SK-N-SH treated with all-trans-retinoic acid at 6 μM for 48 hours (cell line): ENCODE results near the gene ARID3A.

Experiments used
- ATAC-seq: fragments of 200-7000 bp; cut with Tn5 transposase; 3 replicates; pipeline ENCODE4 v1.9.1; 2020; ENCODE audit warnings: mild to moderate bottlenecking, moderate library complexity
- ARNTL ChIP-seq: fragments of 450-650 bp; formaldehyde crosslinking; IDR thresholded peaks from 2 replicates; pipeline ENCODE4 v1.5.0; 2020; ENCODE audit warnings: low read depth, mild to moderate bottlenecking, moderate library complexity, borderline replicate concordance
- BACH2 ChIP-seq: fragments of 250-450 bp; sonication (Bioruptor Pico); IDR thresholded peaks from 2 replicates; pipeline ENCODE4 v1.9.0; 2021; ENCODE audit warnings: mild to moderate bottlenecking, borderline replicate concordance
- CREB5 ChIP-seq: fragments of 250-450 bp; sonication (Bioruptor Pico); IDR thresholded peaks from 2 replicates; pipeline ENCODE4 v1.5.1; 2020; ENCODE audit warnings: low read depth, mild to moderate bottlenecking, moderate library complexity
- CSDC2 ChIP-seq: fragments of 250-450 bp; sonication (Bioruptor Pico); IDR thresholded peaks from 2 replicates; pipeline ENCODE4 v1.5.0; 2020; ENCODE audit warnings: mild to moderate bottlenecking, moderate library complexity
- ESRRG ChIP-seq: fragments of 250-450 bp; sonication (Bioruptor Pico); IDR thresholded peaks from 2 replicates; pipeline ENCODE4 v1.6.1; 2021; ENCODE audit warnings: mild to moderate bottlenecking
- GLIS3 ChIP-seq: fragments of 250-450 bp; sonication (Bioruptor Pico); IDR thresholded peaks from 2 replicates; pipeline ENCODE4 v1.5.0; 2020; ENCODE audit warnings: mild to moderate bottlenecking, moderate library complexity
- ISL1 ChIP-seq: fragments of 250-450 bp; sonication (Bioruptor Pico); IDR thresholded peaks from 2 replicates; pipeline ENCODE4 v2.1.2; 2022; ENCODE audit warnings: mild to moderate bottlenecking, moderate library complexity
- PATZ1 ChIP-seq: fragments of 250-450 bp; sonication (Bioruptor Pico); IDR thresholded peaks from 2 replicates; pipeline ENCODE4 v1.8.0; 2020; ENCODE audit warnings: mild to moderate bottlenecking, moderate library complexity, borderline replicate concordance
- POU6F1 ChIP-seq: fragments of 250-450 bp; sonication (Bioruptor Pico); IDR thresholded peaks from 2 replicates; pipeline ENCODE4 v1.8.0; 2021; ENCODE audit warnings: low read depth, mild to moderate bottlenecking, moderate library complexity, borderline replicate concordance
- PPARA ChIP-seq: fragments of 250-450 bp; sonication (Bioruptor Pico); IDR thresholded peaks from 2 replicates; pipeline ENCODE4 v1.5.0; 2020; ENCODE audit warnings: mild to moderate bottlenecking, borderline replicate concordance
- RARB ChIP-seq: fragments of 250-450 bp; sonication (Bioruptor Pico); IDR thresholded peaks from 2 replicates; pipeline ENCODE4 v1.8.0; 2021; ENCODE audit warnings: mild to moderate bottlenecking, moderate library complexity
- SNAI2 ChIP-seq: fragments of 250-450 bp; sonication (Bioruptor Pico); IDR thresholded peaks from 2 replicates; pipeline ENCODE4 v1.5.0; 2020; ENCODE audit warnings: mild to moderate bottlenecking, moderate library complexity
- TCF4 ChIP-seq: fragments of 250-450 bp; sonication (Bioruptor Pico); IDR thresholded peaks from 2 replicates; pipeline ENCODE4 v1.8.0; 2021; ENCODE audit warnings: mild to moderate bottlenecking, moderate library complexity, borderline replicate concordance
- TOX ChIP-seq: fragments of 250-450 bp; sonication (Bioruptor Pico); IDR thresholded peaks from 2 replicates; pipeline ENCODE4 v1.8.0; 2021; ENCODE audit warnings: mild to moderate bottlenecking, moderate library complexity, borderline replicate concordance
- TSHZ2 ChIP-seq: fragments of 250-450 bp; sonication (Bioruptor Pico); IDR thresholded peaks from 2 replicates; pipeline ENCODE4 v1.5.0; 2020; ENCODE audit warnings: mild to moderate bottlenecking, moderate library complexity
- ZFP3 ChIP-seq: fragments of 250-450 bp; sonication (Bioruptor Pico); IDR thresholded peaks from 2 replicates; pipeline ENCODE4 v1.5.0; 2020; ENCODE audit warnings: mild to moderate bottlenecking, moderate library complexity
- ZNF565 ChIP-seq: fragments of 450-650 bp; formaldehyde crosslinking; conservative IDR thresholded peaks from 2 replicates; pipeline ENCODE4 v1.5.0; 2020; ENCODE audit warnings: low read depth, mild to moderate bottlenecking, moderate library complexity
- ZNF70 ChIP-seq: fragments of 450-650 bp; formaldehyde crosslinking; IDR thresholded peaks from 2 replicates; pipeline ENCODE4 v1.5.0; 2020; ENCODE audit warnings: mild to moderate bottlenecking, moderate library complexity

The ARID3A gene

GRCh38 chr19:892243-892893 lies 33.5 kb upstream of the ARID3A start:
- TF ChIP-seq ZFP3 (CRISPR knock-in tag) (no peak), SNAI2 (CRISPR knock-in tag) (no peak), TOX (CRISPR knock-in tag) (no peak), BACH2 (CRISPR knock-in tag) (no peak), PPARA (CRISPR knock-in tag) (no peak), ZNF70 (no peak), RARB (CRISPR knock-in tag) (no peak), CREB5 (no peak), POU6F1 (CRISPR knock-in tag) (no peak), CSDC2 (CRISPR knock-in tag) (no peak), ISL1 (CRISPR knock-in tag) (no peak), TCF4 (CRISPR knock-in tag) (no peak), TSHZ2 (CRISPR knock-in tag) (no peak)
- ATAC-seq, result no peak; the same call in 2 of the 3 replicates

- ATAC-seq, result peak; percentile 95
- TF ChIP-seq TCF4 (CRISPR knock-in tag), result no peak
- no peak for TF ChIP-seq ZNF565 (CRISPR knock-in tag)
- TF ChIP-seq ARNTL (CRISPR knock-in tag), result no peak
- TF ChIP-seq RARB (CRISPR knock-in tag), result no peak
- no peak for TF ChIP-seq PPARA (CRISPR knock-in tag)
- TF ChIP-seq TSHZ2 (CRISPR knock-in tag), result no peak
- no peak for TF ChIP-seq PATZ1
- TF ChIP-seq BACH2 (CRISPR knock-in tag), result no peak
- TF ChIP-seq ZNF70, result no peak
- no peak for TF ChIP-seq ZFP3 (CRISPR knock-in tag)
- no peak for TF ChIP-seq CSDC2 (CRISPR knock-in tag)
- no peak for TF ChIP-seq TOX (CRISPR knock-in tag)
- no peak for TF ChIP-seq ESRRG (CRISPR knock-in tag)
- TF ChIP-seq GLIS3, result no peak
These were observed 32.7 kb upstream of the ARID3A start, which contains the start of the genes MED16 and RNU6-9 for GRCh38 chr19:892894-893689. MED16 (minus strand) TSS chr19:893187; CDS start chr19:891131, 2,056 bp downstream. RNU6-9 (plus strand) TSS chr19:893484.
